Panc1 (cell line): ENCODE results near the gene PINLYP.

ENCODE experiments used
- CTCF ChIP-seq: fragments of 450-650 bp; IDR thresholded peaks from 2 replicates; pipeline ENCODE4 v1.5.1; 2017; ENCODE audit warnings: mild to moderate bottlenecking
- REST ChIP-seq, 2 experiments: IDR thresholded peaks; 2 replicates each; pipeline ENCODE4 v1.6.1; 2011 to 2012; ENCODE audit warnings: low read depth in 2 of 2, control low read depth in 1 of 2, low read length in 1 of 2, mild to moderate bottlenecking in 1 of 2, moderate library complexity in 1 of 2; ENCODE audit not compliant: insufficient read depth in 1 of 2

DNA sequence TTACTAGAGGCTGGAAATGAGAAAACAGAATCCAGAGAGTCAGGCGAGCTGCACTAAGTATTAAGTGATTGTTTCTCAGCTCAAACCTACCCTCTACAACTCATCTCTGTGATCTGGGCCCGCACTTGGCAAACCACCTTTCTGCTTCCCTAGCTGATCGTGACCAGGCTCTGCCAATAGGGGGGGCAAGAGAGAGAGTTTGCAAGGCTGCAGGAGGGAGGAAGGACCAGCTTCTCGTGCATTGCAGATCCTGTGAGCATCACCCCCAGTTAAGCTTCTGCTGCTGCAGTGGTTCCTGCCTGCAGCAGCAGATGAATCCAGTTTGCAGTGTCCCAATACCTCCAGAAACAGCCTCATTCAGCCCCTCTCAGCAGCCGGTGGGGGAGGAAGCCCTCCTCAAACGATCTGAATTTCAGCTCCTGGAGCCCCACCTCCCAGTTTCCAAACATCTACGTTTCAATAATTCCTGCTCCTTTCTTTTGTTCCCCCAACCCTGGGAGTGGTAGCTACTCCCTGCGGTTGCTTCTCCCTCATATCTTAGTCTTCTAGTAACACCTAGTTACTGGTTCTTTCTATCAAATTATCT is 20.3 kb upstream of the PINLYP start:
- TF ChIP-seq CTCF (peak; percentile 86), REST (IDR thresholded peaks at IDR 0.05; ENCODE audit: insufficient read depth in 1 of 2, low read depth in 2 of 2, low read length in 1 of 2) (no peak)
